Subcutaneous adipose tissue (tissue), 4 donors: ENCODE results near the gene PRKAR2B. TPM values are rescaled to one million over a fixed set of nuclear protein-coding genes. Genes with fewer than 3 reads are reported as not detected.

ENCODE experiments used
- total RNA-seq, 4 donors: library from RNA; depleted of rRNA; stranded (reverse); fragments of >200 nt; gene quantifications; one replicate each; pipeline ENCODE4 v1.1.0, GENCODE V29; 2016
- TF ChIP-seq, protein P1 (sequence below): fragments of 450-650 bp; IDR thresholded peaks from one replicate; pipeline ENCODE4 v1.5.1; 2016; ENCODE audit warnings: low read depth, mild to moderate bottlenecking, control low read depth, antibody characterized with exemption, moderate library complexity

The PRKAR2B gene
- total RNA-seq, 4 donors from 2014 or later: 224 to 678 (median 404) TPM

DNA sequence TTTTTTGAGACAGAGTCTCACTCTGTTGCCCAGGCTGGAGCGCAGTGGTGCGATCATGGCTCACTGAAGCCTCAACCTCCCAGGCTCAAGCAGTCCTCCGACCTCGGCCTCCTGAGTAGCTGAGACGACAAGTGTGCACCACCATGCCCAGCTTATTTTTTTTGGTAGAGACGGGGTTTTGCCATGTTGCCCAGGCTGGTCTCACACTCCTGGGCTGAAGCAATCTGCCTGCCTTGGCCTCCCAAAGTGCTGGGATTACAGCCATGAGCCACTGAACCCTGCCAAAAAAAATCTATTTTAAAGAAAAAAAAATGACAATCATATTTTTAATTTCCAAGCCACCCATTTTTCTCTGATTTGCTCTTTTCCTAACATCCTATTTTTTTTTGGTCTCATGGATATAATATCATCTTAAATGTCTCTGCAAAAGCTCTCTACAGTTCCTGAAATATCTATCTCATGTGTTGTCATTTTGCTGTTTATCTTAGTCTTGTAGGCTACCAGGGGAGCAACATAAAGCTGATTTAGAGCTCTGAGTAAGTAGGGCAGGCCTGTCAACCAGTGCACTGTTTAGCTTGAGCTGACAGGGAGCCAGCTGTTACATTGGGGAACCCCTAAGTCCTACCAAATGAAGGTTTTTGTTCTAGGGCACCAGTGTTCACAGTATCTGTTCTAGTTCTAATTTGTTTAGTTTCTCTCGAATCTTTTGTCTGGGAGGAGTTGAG, 94.4 kb downstream of the PRKAR2B start:
- TF ChIP-seq, protein P1, sequence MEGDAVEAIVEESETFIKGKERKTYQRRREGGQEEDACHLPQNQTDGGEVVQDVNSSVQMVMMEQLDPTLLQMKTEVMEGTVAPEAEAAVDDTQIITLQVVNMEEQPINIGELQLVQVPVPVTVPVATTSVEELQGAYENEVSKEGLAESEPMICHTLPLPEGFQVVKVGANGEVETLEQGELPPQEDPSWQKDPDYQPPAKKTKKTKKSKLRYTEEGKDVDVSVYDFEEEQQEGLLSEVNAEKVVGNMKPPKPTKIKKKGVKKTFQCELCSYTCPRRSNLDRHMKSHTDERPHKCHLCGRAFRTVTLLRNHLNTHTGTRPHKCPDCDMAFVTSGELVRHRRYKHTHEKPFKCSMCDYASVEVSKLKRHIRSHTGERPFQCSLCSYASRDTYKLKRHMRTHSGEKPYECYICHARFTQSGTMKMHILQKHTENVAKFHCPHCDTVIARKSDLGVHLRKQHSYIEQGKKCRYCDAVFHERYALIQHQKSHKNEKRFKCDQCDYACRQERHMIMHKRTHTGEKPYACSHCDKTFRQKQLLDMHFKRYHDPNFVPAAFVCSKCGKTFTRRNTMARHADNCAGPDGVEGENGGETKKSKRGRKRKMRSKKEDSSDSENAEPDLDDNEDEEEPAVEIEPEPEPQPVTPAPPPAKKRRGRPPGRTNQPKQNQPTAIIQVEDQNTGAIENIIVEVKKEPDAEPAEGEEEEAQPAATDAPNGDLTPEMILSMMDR: no peak

DNA sequence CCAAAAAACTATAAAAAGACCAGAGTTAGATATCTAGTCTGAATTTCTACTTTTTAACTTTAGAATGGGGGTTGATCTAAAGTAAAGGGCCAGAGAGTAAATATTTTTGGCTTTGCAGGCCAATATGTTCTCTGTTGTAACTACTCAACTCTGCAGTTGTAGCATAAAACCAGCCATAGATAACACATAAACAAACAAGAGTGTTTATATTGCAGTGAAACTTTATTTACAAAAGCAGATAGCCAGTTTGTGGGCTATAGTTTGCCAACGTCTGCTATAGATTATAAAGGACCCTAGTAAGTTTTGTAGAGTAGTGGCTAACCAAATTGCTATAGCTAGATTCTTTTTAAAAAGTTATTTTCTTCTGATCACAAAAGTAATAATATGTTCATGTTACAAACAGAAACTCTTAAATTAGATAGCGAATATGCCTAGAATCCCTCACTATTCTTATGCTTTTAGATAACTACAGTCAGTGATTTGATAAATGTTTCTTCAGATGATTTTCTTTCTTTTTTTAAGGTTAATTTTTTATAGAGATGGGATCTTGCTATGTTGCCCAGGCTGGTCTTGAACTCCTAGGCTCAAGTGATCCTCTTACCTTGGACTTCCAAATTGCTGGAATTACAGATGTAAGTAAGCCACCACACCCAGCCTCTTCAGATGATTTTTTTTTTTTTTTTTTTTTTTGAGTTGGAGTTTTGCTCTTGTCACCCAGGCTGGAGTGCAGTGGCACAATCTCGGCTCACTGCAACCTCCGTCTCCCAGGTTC, 100.7 kb downstream of the PRKAR2B start:
- TF ChIP-seq, protein P1: no peak

DNA sequence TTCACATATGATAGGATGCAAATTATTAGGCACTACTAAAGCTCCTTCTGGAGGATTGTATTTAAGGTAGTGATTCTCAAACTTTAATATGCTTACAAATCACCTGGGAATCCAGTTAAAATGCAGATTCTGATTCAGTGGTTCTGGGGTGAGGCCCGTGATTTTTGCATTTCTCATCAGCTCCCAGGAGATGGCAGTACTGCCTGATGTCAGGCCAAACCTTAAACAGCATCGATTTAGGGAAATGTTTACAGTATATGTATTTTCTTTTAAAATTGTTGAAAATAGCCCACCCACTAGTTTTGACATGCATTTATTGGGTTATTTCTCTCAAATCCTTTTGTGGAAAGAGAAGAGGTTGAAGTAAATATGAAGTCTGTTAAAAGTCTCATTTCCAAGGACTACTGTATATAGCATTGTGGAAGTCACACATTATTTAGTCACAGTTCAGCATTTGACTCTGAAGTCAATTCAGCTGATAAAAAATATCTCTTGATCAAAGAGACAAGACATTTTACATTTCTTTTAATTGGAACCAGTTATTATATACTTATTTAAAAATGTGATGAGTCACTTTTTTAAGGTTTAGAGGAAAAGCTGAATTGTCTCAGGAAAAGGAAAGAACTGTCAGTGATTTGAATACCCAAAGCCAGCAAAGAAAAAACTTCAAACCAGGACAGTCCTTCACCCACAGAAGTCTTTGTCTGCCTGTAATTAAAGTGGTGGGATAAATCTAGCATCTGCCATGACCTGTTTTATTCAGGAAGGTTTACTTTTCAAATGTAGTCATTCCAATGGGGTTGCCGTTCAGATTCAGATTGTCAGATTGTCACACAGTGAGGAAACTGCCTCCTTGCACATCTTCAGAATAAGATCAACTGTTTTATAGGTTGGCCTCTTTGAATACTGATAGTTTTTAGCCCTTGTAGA, 103.2 kb downstream of the PRKAR2B start:
- TF ChIP-seq, protein P1: no peak

DNA sequence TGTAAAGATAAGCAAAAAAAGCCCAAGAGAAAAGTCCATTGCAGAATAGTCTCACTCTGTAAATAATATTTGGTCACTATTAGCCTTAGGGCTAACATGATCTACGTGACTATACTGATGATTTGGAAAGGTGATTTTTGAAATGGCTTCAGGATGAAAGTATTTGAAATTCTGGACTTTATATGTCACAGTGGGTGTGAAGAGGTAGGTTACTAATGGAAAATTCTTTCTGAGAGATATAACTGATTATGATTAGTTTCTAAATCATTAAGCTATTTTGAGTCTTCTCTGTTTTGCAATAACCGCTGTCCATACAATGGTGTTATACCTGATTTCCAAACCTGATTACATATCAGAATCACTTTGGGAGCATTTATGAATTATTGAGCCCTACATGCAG, 104.2 kb downstream of the PRKAR2B start:
- TF ChIP-seq, protein P1: no peak

GRCh38 chr7:107149863-107150262, 105.4 kb downstream of the PRKAR2B start:
- TF ChIP-seq, protein P1: no peak

- TF ChIP-seq, protein P1: no peak
These were observed 106.0 kb downstream of the PRKAR2B start for GRCh38 chr7:107150375-107151073.
